ENCODE measurements around the gene SYTL3.
A peak's percentile ranks its signal among the peaks of the same experiment; 100 is the strongest.
"Not testable (repeated sequence)": the region's sequence is repeated elsewhere in the genome, so short reads cannot be mapped to it uniquely, and the experiment has no call there.

Gene SYTL3

DNA sequence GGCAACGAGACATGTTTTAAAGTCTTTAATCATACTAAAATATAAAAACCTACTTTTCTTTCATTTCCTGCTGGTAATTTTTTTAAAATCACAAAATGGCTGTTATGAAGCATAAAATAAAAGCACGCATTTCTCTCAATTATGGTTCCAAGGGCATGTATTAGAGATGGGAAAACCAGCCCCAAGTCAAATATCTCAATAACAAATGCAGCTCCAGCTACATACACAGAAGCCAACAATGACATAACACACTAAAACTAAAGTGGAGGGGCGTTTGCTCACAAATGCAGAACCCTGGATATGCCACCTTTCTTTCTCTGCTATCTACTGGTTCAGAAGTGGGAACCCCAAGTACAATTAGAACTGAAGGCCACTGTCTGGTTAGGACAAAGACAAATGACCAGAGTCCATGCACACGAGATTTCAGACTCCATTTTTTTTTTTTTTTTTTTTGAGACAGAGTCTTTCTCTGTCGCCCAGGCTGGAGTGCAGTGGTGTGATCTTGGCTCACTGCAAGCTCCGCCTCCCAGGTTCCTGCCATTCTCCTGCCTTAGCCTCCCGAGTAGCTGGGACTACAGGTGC is 141.5 kb downstream of the SYTL3 start:
- TF ChIP-seq, protein P1, sequence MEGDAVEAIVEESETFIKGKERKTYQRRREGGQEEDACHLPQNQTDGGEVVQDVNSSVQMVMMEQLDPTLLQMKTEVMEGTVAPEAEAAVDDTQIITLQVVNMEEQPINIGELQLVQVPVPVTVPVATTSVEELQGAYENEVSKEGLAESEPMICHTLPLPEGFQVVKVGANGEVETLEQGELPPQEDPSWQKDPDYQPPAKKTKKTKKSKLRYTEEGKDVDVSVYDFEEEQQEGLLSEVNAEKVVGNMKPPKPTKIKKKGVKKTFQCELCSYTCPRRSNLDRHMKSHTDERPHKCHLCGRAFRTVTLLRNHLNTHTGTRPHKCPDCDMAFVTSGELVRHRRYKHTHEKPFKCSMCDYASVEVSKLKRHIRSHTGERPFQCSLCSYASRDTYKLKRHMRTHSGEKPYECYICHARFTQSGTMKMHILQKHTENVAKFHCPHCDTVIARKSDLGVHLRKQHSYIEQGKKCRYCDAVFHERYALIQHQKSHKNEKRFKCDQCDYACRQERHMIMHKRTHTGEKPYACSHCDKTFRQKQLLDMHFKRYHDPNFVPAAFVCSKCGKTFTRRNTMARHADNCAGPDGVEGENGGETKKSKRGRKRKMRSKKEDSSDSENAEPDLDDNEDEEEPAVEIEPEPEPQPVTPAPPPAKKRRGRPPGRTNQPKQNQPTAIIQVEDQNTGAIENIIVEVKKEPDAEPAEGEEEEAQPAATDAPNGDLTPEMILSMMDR (IDR thresholded peaks at IDR 0.05; ENCODE audit: low read depth, low read length, missing control alignments): no peak
- in situ Hi-C loops (cut with HindIII; ENCODE audit: low pct_ligation_motif_present, low sequenced_read_pairs): no loop called here
- H3K27me3 ChIP-seq (replicated peaks): no peaks in the 10 kb centered on the region
- H3K4me3 ChIP-seq (ENCODE audit: low read depth, low read length): no peak overlapping the region
- no peak overlapping the region for H3K27ac ChIP-seq
- peaks cover 13% of the 10 kb centered on the region for H3K36me3 ChIP-seq (replicated peaks)
- no peak for DNase-seq

- DNase-seq; H3K36me3 ChIP-seq (replicated peaks); H3K27me3 ChIP-seq (replicated peaks); H3K4me3 ChIP-seq (ENCODE audit: low read depth, low read length); in situ Hi-C loops (cut with HindIII; ENCODE audit: low pct_ligation_motif_present, low sequenced_read_pairs); H3K27ac ChIP-seq: not testable (repeated sequence)
Observed at GRCh38 chr6:158792505-158792904, 142.7 kb downstream of the SYTL3 start.

DNA sequence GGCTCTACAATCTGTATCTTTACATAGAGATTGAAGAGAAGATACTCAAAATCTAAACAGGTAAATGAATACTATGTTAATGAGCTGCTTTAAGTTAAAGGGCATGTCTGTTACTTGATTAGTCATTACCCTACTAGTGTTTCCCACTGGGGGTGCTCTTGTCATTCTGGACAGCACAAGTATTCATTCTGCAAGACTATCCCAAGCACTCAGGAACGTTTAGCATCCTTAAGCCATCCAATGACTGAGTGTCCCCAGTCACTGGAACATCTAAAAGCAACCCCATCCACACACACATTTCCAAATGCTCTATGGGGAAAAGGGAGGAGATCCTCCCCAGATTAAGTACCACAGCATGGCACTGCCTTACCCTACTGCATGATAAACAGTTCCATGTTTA is 143.6 kb downstream of the SYTL3 start:
- H3K4me3 ChIP-seq (ENCODE audit: low read depth, low read length): no peak overlapping the region
- H3K27me3 ChIP-seq (replicated peaks): no peaks in the 10 kb centered on the region
- no peaks in the 10 kb centered on the region for H3K36me3 ChIP-seq (replicated peaks)
- H3K27ac ChIP-seq: no peak overlapping the region
- TF ChIP-seq, protein P1 (IDR thresholded peaks at IDR 0.05; ENCODE audit: low read depth, low read length, missing control alignments): peak; percentile 68
- in situ Hi-C loops (cut with HindIII; ENCODE audit: low pct_ligation_motif_present, low sequenced_read_pairs): no loop called here
- peak; percentile 56 for DNase-seq

GRCh38 chr6:158795516-158795915 is 145.7 kb downstream of the SYTL3 start:
- no peak for DNase-seq
- Histone ChIP-seq H3K27me3 (replicated peaks) (no peaks in the 10 kb centered on the region), H3K4me3 (ENCODE audit: low read depth, low read length) (no peak overlapping the region), H3K27ac (no peak overlapping the region), H3K36me3 (replicated peaks) (no peaks in the 10 kb centered on the region)
- TF ChIP-seq, protein P1 (IDR thresholded peaks at IDR 0.05; ENCODE audit: low read depth, low read length, missing control alignments): no peak
- in situ Hi-C loops (cut with HindIII; ENCODE audit: low pct_ligation_motif_present, low sequenced_read_pairs): no loop called here

- H3K36me3 ChIP-seq (replicated peaks): no peaks in the 10 kb centered on the region
- no peak overlapping the region for H3K4me3 ChIP-seq (ENCODE audit: low read depth, low read length)
- in situ Hi-C loops (cut with HindIII; ENCODE audit: low pct_ligation_motif_present, low sequenced_read_pairs): no loop called here
- no peak for DNase-seq
- no peaks in the 10 kb centered on the region for H3K27me3 ChIP-seq (replicated peaks)
- H3K27ac ChIP-seq: no peak overlapping the region
- TF ChIP-seq, protein P1 (IDR thresholded peaks at IDR 0.05; ENCODE audit: low read depth, low read length, missing control alignments): no peak
Observed at GRCh38 chr6:158796353-158796752, 146.5 kb downstream of the SYTL3 start.

GRCh38 chr6:158797331-158798310 is 147.8 kb downstream of the SYTL3 start:
- DNase-seq: peak; percentile 54
- H3K27me3 ChIP-seq (replicated peaks): no peaks in the 10 kb centered on the region
- H3K27ac ChIP-seq: peak overlapping the region; percentile 51
- TF ChIP-seq, protein P1 (IDR thresholded peaks at IDR 0.05; ENCODE audit: low read depth, low read length, missing control alignments): no peak
- H3K4me3 ChIP-seq (ENCODE audit: low read depth, low read length): no peak overlapping the region
- in situ Hi-C loops (cut with HindIII; ENCODE audit: low pct_ligation_motif_present, low sequenced_read_pairs): no loop called here
- no peaks in the 10 kb centered on the region for H3K36me3 ChIP-seq (replicated peaks)
